NCI-H526 (cell line): Measurements from ENCODE around the gene FCN2.

Experiments
- DNase-seq, 2 experiments: peaks; one replicate each; lab custom pipeline; 2025; lab: John Stamatoyannopoulos, UW

The FCN2 gene

DNA sequence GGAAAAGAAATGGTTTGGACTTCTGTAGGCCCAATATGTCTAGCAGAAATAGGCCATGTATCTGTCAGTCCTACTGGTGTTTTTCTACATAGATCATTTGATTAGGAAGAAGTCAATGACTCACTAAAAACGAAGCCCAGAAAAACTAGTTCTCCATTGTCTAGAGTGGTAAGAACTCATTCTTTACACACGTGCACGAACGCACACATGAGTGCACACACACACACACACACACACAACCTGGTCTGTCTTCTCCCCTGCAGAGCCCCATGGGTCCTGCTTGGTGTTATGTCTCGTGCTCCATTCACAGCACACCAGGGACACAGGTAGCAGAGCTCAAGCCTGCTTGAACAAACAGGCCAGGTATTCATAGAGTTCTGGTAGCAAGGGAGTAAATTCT, 52.0 kb downstream of the FCN2 start:
- DNase-seq: no peak

DNA sequence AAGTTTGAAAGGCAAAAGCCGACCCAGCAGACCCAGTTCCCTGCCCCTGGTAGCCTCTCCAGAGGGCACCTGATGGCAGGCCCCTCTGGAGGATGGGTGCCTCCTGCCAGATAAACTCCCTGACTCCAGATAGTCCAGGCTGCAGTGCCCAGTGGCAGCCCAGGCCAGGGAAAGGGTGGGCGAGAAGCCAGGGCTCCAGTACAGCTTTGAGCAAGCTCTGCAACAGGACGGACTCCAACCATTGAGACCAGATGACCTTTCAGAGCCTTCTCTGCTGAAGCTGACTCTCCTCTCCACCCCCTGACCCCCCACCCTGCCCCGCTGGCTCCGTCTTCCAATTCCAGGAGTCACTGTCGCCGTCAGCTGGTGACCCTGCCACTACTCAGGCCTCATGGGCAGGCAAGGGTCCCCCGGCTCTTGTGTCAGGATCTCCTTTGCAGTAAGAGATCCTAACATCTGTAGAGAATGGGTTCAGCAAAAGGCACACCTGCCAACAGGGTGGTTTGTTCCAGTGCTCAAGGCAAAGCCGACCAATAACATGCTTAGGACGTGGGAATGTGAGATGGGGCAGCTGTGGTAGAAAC, 52.6 kb downstream of the FCN2 start:
- DNase-seq: no peak

DNA sequence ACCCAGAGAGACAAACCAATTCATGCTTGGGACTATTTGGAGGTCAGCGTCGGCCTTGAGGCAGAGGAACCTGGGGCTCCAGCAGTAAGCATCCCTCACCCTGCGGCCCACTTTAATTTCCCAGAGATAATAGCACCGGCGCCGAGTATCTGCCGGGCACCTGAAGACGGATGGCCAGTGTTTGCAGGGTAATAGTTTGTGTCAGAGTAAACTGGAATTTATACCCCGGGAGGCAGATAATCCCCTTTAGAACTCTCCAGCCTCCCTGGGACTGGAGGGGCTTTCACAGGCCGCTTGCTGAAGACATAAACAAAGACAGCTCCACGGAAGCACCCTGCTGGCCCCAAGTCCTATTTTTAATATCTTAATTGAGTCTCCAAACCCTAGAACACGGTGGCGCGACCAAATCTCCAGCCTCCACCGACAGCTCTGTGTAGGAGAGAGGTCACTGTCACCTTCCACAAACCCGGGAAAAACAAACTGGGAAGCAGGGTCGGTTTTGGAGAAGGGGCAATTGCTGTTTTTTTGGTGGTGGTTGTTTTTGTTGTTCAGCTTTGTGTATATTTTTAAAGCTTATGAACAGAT, 54.5 kb downstream of the FCN2 start:
- DNase-seq: no peak

DNA sequence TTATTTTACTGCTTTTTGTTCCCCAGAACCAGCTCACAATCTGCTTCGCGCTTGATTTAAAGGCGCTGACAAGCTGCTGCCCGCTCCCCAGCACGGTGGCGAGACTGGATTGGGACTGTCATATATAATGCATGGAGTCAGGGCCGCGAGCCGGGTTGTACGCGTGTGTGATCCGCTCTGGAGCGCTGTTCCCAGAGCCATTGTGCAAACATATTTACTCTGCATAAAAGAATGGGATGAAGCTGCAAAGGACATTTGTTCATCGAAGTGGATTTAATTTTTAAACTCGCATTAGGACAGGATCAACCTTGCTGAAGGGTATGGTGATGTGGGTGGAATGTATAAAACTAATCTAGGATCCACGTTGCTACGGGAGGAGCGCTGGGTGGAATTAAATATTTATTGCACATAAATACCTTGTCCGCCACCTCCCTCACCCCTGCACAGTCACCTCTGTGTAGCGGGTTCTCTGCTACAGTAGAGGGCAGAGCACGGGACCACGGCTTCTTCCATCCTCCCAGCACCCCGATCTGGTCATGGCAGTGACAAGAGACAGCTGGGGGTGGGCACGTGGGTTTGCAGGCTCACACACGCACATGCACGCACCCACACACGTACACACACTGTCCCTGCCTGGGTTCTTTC, 55.2 kb downstream of the FCN2 start:
- DNase-seq: no peak

DNA sequence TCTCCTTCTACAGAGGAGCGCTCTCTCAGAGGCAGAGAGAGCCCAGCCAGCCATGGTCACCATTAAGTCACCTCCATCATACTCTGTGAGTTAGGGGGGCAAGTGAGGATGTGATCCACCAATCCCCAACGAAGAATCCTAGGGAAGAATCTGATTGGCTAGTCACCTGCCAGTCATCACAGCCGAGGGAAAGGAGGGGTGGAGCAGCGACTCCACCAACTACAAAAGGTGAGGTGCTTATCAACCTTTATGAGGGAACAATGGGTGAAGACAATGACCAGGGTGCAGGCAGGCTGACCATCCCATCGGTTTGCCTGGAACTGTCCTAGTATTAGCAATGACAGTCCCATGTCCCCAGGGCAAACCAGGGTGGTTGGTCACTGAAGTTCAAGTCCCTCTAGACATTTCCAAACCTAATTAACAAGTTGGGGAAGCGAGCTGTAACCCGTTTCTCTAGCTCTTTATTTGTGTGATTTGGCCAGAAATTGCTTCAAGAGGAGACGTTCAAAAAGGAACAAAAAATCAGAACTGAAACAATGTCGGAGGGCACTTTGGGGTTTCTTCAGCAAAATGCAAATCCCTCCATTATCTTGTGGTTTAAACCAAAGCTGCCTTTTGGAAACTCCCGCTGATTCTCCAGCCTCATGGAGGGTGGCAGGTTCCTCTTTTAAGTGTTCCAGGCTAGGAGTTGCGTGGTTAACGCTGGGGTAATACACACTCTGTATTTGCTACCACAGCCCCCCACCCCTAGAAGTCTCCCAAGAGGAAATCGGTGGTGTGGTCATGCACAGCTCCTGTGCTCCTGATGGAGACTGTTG, 55.9 kb downstream of the FCN2 start:
- no peak for DNase-seq
